Activated CD8-positive, alpha-beta memory T cell treated with anti-CD3 and anti-CD28 coated beads, Interleukin-2, amount 50 U/mL, for 48 hours (primary cell): Measurements from ENCODE around the gene RNASET2.
"Not testable (repeated sequence)": the region's sequence is repeated elsewhere in the genome, so short reads cannot be mapped to it uniquely, and the experiment has no call there.

Experiments used
- DNase-seq: peaks from one replicate; pipeline ENCODE4 v3.0.0-alpha.2; 2020

RNASET2 gene

GRCh38 chr6:166925141-166925996 is 31.0 kb downstream of the RNASET2 start:
- DNase-seq, result no peak

GRCh38 chr6:166924531-166924930 is 31.8 kb downstream of the RNASET2 start:
- DNase-seq, result no peak

GRCh38 chr6:166922937-166923336 is 33.4 kb downstream of the RNASET2 start:
- DNase-seq, result no peak

- DNase-seq, result no peak
Observed at GRCh38 chr6:166921570-166921969, 34.8 kb downstream of the RNASET2 start.

GRCh38 chr6:166916824-166917223 is 39.5 kb downstream of the RNASET2 start:
- no peak for DNase-seq

GRCh38 chr6:166915484-166915883 is 40.9 kb downstream of the RNASET2 start:
- not testable (repeated sequence) for DNase-seq

- DNase-seq, result not testable (repeated sequence)
Observed at GRCh38 chr6:166914952-166915351, 41.4 kb downstream of the RNASET2 start.

- DNase-seq, result no peak
Observed at GRCh38 chr6:166911248-166911677, 45.1 kb downstream of the RNASET2 start.

- no peak for DNase-seq
Observed at GRCh38 chr6:166910601-166911000, 45.7 kb downstream of the RNASET2 start.

GRCh38 chr6:166908811-166909210 is 47.5 kb downstream of the RNASET2 start:
- no peak for DNase-seq

GRCh38 chr6:166907871-166908806 is 48.2 kb downstream of the RNASET2 start:
- DNase-seq, result no peak

GRCh38 chr6:166907373-166907841 is 48.9 kb downstream of the RNASET2 start:
- DNase-seq, result no peak

GRCh38 chr6:166906376-166907044 is 49.8 kb downstream of the RNASET2 start:
- DNase-seq, result no peak

GRCh38 chr6:166905505-166906134 is 50.7 kb downstream of the RNASET2 start:
- no peak for DNase-seq

- DNase-seq, result no peak
Observed at GRCh38 chr6:166905013-166905412, 51.3 kb downstream of the RNASET2 start.

- no peak for DNase-seq
Observed at GRCh38 chr6:166904101-166904746, 52.1 kb downstream of the RNASET2 start.

GRCh38 chr6:166903500-166903899 is 52.9 kb downstream of the RNASET2 start:
- DNase-seq, result no peak

GRCh38 chr6:166903027-166903426 is 53.3 kb downstream of the RNASET2 start:
- no peak for DNase-seq

GRCh38 chr6:166902211-166902755 is 54.1 kb downstream of the RNASET2 start:
- DNase-seq, result no peak

- DNase-seq, result no peak
Observed at GRCh38 chr6:166901626-166902025, 54.7 kb downstream of the RNASET2 start.

- DNase-seq, result no peak
Observed at GRCh38 chr6:166900956-166901607, 55.3 kb downstream of the RNASET2 start.
